SK-N-SH (cell line): ENCODE data around the gene MAGI2. TPM values are rescaled to one million over a fixed set of nuclear protein-coding genes. Genes with fewer than 3 reads are reported as not detected.

Experiments used
- CTCF ChIA-PET: fragments of 300-600, 350-600 bp; formaldehyde crosslinking; extraction: SDS; loops from one replicate; lab custom pipeline; 2021; lab: Yijun Ruan, JAX
- POLR2A ChIA-PET: fragments of 350-600 bp; sonication (Branson Sonifier 250); formaldehyde crosslinking; extraction: SDS; loops from one replicate; lab custom pipeline; 2020; ENCODE audit warnings: antibody characterized with exemption, inconsistent platforms; lab: Yijun Ruan, JAX
- DNase-seq: peaks from one replicate; pipeline ENCODE4 v3.0.0; 2012
- H2AFZ ChIP-seq: fragments of 200-600 bp; sonication (generic); 2 replicates; pipeline ENCODE4 v1.8.1; 2016; ENCODE audit warnings: antibody characterized with exemption, mild to moderate bottlenecking, low read depth
- H3F3A ChIP-seq: fragments of 200-600 bp; sonication (generic); replicated peaks from 2 replicates; pipeline ENCODE3; 2016; ENCODE audit warnings: antibody characterized with exemption, mild to moderate bottlenecking; ENCODE audit not compliant: insufficient read depth
- H3K27ac ChIP-seq, 2 experiments: fragments of 200-500 bp in 1 of 2; fragments of 200-600 bp in 1 of 2; sonication (Bioruptor generic) in 1 of 2; sonication (generic), shearing (Covaris generic) in 1 of 2; 2 replicates each; pipeline versions ENCODE4 v1.5.1 to v1.6.1; 2014 to 2016; ENCODE audit warnings: low read depth in 2 of 2, inconsistent platforms in 1 of 2, low read length in 1 of 2, mild to moderate bottlenecking in 1 of 2, mixed read lengths in 1 of 2
- H3K27me3 ChIP-seq: fragments of 200-600 bp; sonication (generic), shearing (Covaris generic); 2 replicates; pipeline ENCODE4 v1.6.1; 2016; ENCODE audit warnings: mixed run types; ENCODE audit not compliant: insufficient read depth
- H3K36me3 ChIP-seq, 2 experiments: fragments of 200-500 bp in 1 of 2; fragments of 200-600 bp in 1 of 2; sonication (Bioruptor generic) in 1 of 2; sonication (generic) in 1 of 2; replicated peaks in 1 of 2; 2 replicates each; pipeline versions ENCODE3 to v1.5.1; 2014 to 2016; ENCODE audit warnings: low read length in 1 of 2, mild to moderate bottlenecking in 1 of 2; ENCODE audit not compliant: insufficient read depth in 2 of 2, control insufficient read depth in 1 of 2
- H3K4me1 ChIP-seq, 2 experiments: fragments of 200-500 bp in 1 of 2; fragments of 200-600 bp in 1 of 2; sonication (Bioruptor generic) in 1 of 2; sonication (generic), shearing (Covaris generic) in 1 of 2; 2 replicates each; pipeline versions ENCODE4 v1.5.1 to v1.6.1; 2014 to 2016; ENCODE audit warnings: low read depth in 1 of 2, low read length in 1 of 2, mixed run types in 1 of 2; ENCODE audit not compliant: insufficient read depth in 2 of 2, control insufficient read depth in 1 of 2
- H3K4me2 ChIP-seq: fragments of 200-600 bp; sonication (generic), shearing (Covaris generic); 2 replicates; pipeline ENCODE4 v1.6.1; 2017; ENCODE audit warnings: mixed run types
- H3K4me3 ChIP-seq, 2 experiments: fragments of 200-500 bp in 1 of 2; fragments of 200-600 bp in 1 of 2; sonication (Bioruptor generic) in 1 of 2; sonication (generic), shearing (Covaris generic) in 1 of 2; 2 replicates each; pipeline versions ENCODE4 v1.5.1 to v1.8.1; 2014 to 2016; ENCODE audit warnings: low read depth in 2 of 2, inconsistent platforms in 1 of 2, low read length in 1 of 2, mild to moderate bottlenecking in 1 of 2, mixed read lengths in 1 of 2, moderate library complexity in 1 of 2
- H3K79me2 ChIP-seq: fragments of 200-600 bp; sonication (generic); 2 replicates; pipeline ENCODE4 v1.8.1; 2017; ENCODE audit warnings: mild to moderate bottlenecking; ENCODE audit not compliant: insufficient read depth
- H3K9ac ChIP-seq: fragments of 200-600 bp; sonication (generic); 2 replicates; pipeline ENCODE4 v1.6.1; 2017; ENCODE audit warnings: mixed run types
- H3K9me2 ChIP-seq: fragments of 200-600 bp; sonication (generic); 2 replicates; pipeline ENCODE4 v1.6.1; 2017; ENCODE audit warnings: mixed run types
- H3K9me3 ChIP-seq: fragments of 200-600 bp; sonication (generic); 2 replicates; pipeline ENCODE4 v1.6.1; 2017; ENCODE audit warnings: mixed run types, mild to moderate bottlenecking, moderate library complexity
- H4K20me1 ChIP-seq: fragments of 200-600 bp; sonication (generic); 2 replicates; pipeline ENCODE4 v1.6.1; 2017; ENCODE audit warnings: mild to moderate bottlenecking, mixed run types; ENCODE audit not compliant: insufficient read depth
- ELF1 ChIP-seq: IDR thresholded peaks from 2 replicates; pipeline ENCODE4 v1.4.0; 2012
- EZH2phosphoT487 ChIP-seq: fragments of 200-600 bp; sonication (generic); IDR thresholded peaks from 2 replicates; pipeline ENCODE4 v1.6.1; 2017; ENCODE audit warnings: low read depth, mixed run types, mild to moderate bottlenecking, antibody characterized with exemption, moderate library complexity, borderline replicate concordance
- FOSL2 ChIP-seq: IDR thresholded peaks from 2 replicates; pipeline ENCODE4 v1.4.0; 2012; ENCODE audit warnings: low read depth, mild to moderate bottlenecking, moderate library complexity, borderline replicate concordance
- FOXJ3 ChIP-seq: sonication (generic); formaldehyde crosslinking; IDR thresholded peaks from 2 replicates; pipeline ENCODE4 v1.5.1; 2020; ENCODE audit warnings: mild to moderate bottlenecking, missing genetic modification reagents
- GABPA ChIP-seq: IDR thresholded peaks from 2 replicates; pipeline ENCODE4 v1.4.0; 2012; ENCODE audit warnings: low read depth, mild to moderate bottlenecking
- GATA2 ChIP-seq: sonication (generic); formaldehyde crosslinking; IDR thresholded peaks from 2 replicates; pipeline ENCODE4 v1.5.0; 2020; ENCODE audit warnings: mild to moderate bottlenecking, missing genetic modification reagents
- MEF2A ChIP-seq: IDR thresholded peaks from 2 replicates; pipeline ENCODE4 v1.4.0; 2012; ENCODE audit warnings: low read depth, borderline replicate concordance
- NFIC ChIP-seq: IDR thresholded peaks from 2 replicates; pipeline ENCODE4 v1.4.0; 2012; ENCODE audit warnings: borderline replicate concordance
- NRF1 ChIP-seq: IDR thresholded peaks from 2 replicates; pipeline ENCODE4 v1.6.1; 2012; ENCODE audit warnings: low read depth, mild to moderate bottlenecking, low read length
- RAD21 ChIP-seq: IDR thresholded peaks from 2 replicates; pipeline ENCODE4 v1.6.1; 2012; ENCODE audit warnings: mild to moderate bottlenecking, low read length
- RXRA ChIP-seq: IDR thresholded peaks from 2 replicates; pipeline ENCODE4 v1.4.0; 2012; ENCODE audit warnings: low read depth, mild to moderate bottlenecking, borderline replicate concordance
- SIN3A ChIP-seq: IDR thresholded peaks from 2 replicates; pipeline ENCODE4 v1.6.1; 2012; ENCODE audit warnings: low read depth, mild to moderate bottlenecking, low read length, moderate library complexity, borderline replicate concordance
- SMC3 ChIP-seq: IDR thresholded peaks from 2 replicates; pipeline ENCODE4 v1.6.1; 2012; ENCODE audit warnings: low read depth, low read length, improper control_type of control experiment
- TAF1 ChIP-seq: IDR thresholded peaks from 2 replicates; pipeline ENCODE4 v1.6.1; 2012; ENCODE audit warnings: low read depth, mild to moderate bottlenecking, low read length, moderate library complexity, borderline replicate concordance
- TEAD4 ChIP-seq: IDR thresholded peaks from 2 replicates; pipeline ENCODE4 v1.4.0; 2012; ENCODE audit warnings: mild to moderate bottlenecking, borderline replicate concordance; ENCODE audit not compliant: insufficient read depth
- YY1 ChIP-seq: IDR thresholded peaks from 2 replicates; pipeline ENCODE4 v1.4.0; 2012; ENCODE audit warnings: low read depth, mild to moderate bottlenecking
- WGBS: methylation state at CpG from one replicate; pipeline ENCODE4 v1.1.6; 2017; ENCODE audit warnings: low lambda C conversion rate; 5-methylcytosine and 5-hydroxymethylcytosine counted together
- polyA plus RNA-seq, 3 experiments: library from polyadenylated mRNA; depleted of rRNA; stranded (reverse); fragments of >200 nt; gene quantifications; 2 replicates each; pipeline ENCODE4 v1.2.3, GENCODE V29; 2012
- TF ChIP-seq, protein P1 (sequence below): fragments of 150-350 bp; IDR thresholded peaks from 2 replicates; pipeline ENCODE4 v1.6.1; 2017; ENCODE audit warnings: antibody characterized with exemption, low read length, low read depth, borderline replicate concordance
- TF ChIP-seq, protein P2 (sequence below): fragments of 200-600 bp; sonication (generic); IDR thresholded peaks from 2 replicates; pipeline ENCODE4 v1.6.1; 2017; ENCODE audit warnings: antibody characterized with exemption, mild to moderate bottlenecking, moderate library complexity
- TF ChIP-seq, protein P3 (sequence below): IDR thresholded peaks from 2 replicates; pipeline ENCODE4 v1.6.1; 2012; ENCODE audit warnings: mild to moderate bottlenecking, low read depth, low read length, moderate library complexity

The MAGI2 gene
- polyA plus RNA-seq, 1 of the 3 experiments (the other 2 are of a cell fraction): 1.1 TPM

DNA sequence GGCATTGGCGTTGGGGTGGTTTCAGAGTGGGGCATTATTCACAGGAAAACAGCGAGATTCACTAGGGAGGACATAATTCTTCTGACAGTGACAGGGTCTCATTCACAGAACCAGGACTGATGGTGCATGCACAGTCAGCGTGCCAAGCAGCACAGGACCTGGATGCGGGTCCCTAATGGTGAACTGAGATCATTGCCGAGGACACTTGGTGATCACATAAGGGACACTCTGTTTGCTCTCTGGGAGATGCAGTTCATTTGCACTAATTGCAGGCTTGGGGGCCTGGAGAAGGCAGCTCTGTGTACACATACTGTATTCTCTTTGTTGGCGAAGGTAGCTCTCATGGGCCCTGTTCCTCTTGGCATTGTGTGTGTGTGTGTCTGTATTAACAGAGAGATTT, 938.8 kb downstream of the MAGI2 start:
- Histone ChIP-seq H3K4me3 (no peak overlapping the region), H3K9me3 (no peaks in the 10 kb centered on the region), H3K36me3 (no peaks in the 10 kb centered on the region), H3K79me2 (no peaks in the 10 kb centered on the region), H3K4me2 (no peak overlapping the region), H3K9ac (no peak overlapping the region), H3K4me1 (no peaks in the 10 kb centered on the region), H2AFZ (no peak overlapping the region), H3K9me2 (no peaks in the 10 kb centered on the region)
- CTCF ChIA-PET: interaction anchor here (0.7 to 1.3 kb wide), 3 partner anchors 72 to 1534 kb away, joined by 3 to 4 read pairs (median 3); no protein-coding TSS in a partner anchor
- POLR2A ChIA-PET: no interaction called here
- TF ChIP-seq TEAD4 (no peak), ELF1 (no peak), YY1 (no peak), FOXJ3 (CRISPR knock-in tag) (no peak), GATA2 (CRISPR knock-in tag) (no peak), EZH2phosphoT487 (no peak), SIN3A (no peak), MEF2A (no peak), GABPA (no peak)
- TF ChIP-seq, protein P1, sequence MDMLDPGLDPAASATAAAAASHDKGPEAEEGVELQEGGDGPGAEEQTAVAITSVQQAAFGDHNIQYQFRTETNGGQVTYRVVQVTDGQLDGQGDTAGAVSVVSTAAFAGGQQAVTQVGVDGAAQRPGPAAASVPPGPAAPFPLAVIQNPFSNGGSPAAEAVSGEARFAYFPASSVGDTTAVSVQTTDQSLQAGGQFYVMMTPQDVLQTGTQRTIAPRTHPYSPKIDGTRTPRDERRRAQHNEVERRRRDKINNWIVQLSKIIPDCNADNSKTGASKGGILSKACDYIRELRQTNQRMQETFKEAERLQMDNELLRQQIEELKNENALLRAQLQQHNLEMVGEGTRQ: no peak
- TF ChIP-seq, all 33 proteins: peak for 0
- 79% methylated on average over 6 of the region's 6 CpGs for WGBS
- no peak for DNase-seq
- Histone ChIP-seq H4K20me1 (no peaks in the 10 kb centered on the region), H3F3A (no peaks in the 10 kb centered on the region), H3K27me3 (no peaks in the 10 kb centered on the region), H3K27ac (no peak overlapping the region)

DNA sequence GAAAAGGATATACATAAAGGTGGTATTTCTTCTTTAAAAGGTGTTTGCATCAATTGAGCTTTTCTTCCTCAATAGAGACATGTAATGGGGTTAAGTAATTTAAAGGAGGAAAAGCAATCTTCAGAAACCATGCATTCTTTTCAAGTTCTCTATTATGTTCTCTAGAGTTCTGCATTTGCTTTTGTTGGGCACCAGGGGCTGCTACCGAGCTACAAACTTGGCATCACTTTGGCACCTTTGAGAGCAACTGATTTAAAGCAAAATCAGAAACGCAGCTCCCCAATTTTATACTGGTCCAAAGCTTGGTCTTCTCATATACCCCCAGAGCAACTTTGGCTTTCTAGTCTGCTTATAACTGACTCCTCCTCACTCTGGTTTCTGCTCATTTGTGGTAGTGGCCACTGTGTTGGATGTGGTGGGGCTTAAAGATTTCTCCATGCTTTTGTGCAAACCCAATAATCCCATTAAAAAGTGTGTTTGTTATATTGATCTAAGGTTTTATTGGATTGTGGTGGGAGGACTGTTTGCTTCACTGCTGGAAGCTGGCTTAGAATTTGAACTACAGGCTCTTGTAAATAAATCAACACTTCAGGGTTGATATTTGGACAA, 942.8 kb downstream of the MAGI2 start:
- TF ChIP-seq TAF1: no peak
- TF ChIP-seq RAD21: peak; percentile 91
- no peak for TF ChIP-seq NFIC
- peak; percentile 94 for TF ChIP-seq SMC3
- 0 out of 2 replicates have a peak, but pooled peaks have one; percentile 1 for TF ChIP-seq NRF1
- TF ChIP-seq, protein P2, sequence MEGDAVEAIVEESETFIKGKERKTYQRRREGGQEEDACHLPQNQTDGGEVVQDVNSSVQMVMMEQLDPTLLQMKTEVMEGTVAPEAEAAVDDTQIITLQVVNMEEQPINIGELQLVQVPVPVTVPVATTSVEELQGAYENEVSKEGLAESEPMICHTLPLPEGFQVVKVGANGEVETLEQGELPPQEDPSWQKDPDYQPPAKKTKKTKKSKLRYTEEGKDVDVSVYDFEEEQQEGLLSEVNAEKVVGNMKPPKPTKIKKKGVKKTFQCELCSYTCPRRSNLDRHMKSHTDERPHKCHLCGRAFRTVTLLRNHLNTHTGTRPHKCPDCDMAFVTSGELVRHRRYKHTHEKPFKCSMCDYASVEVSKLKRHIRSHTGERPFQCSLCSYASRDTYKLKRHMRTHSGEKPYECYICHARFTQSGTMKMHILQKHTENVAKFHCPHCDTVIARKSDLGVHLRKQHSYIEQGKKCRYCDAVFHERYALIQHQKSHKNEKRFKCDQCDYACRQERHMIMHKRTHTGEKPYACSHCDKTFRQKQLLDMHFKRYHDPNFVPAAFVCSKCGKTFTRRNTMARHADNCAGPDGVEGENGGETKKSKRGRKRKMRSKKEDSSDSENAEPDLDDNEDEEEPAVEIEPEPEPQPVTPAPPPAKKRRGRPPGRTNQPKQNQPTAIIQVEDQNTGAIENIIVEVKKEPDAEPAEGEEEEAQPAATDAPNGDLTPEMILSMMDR: peak; percentile 95
- TF ChIP-seq GATA2 (CRISPR knock-in tag): no peak
- TF ChIP-seq, protein P3, sequence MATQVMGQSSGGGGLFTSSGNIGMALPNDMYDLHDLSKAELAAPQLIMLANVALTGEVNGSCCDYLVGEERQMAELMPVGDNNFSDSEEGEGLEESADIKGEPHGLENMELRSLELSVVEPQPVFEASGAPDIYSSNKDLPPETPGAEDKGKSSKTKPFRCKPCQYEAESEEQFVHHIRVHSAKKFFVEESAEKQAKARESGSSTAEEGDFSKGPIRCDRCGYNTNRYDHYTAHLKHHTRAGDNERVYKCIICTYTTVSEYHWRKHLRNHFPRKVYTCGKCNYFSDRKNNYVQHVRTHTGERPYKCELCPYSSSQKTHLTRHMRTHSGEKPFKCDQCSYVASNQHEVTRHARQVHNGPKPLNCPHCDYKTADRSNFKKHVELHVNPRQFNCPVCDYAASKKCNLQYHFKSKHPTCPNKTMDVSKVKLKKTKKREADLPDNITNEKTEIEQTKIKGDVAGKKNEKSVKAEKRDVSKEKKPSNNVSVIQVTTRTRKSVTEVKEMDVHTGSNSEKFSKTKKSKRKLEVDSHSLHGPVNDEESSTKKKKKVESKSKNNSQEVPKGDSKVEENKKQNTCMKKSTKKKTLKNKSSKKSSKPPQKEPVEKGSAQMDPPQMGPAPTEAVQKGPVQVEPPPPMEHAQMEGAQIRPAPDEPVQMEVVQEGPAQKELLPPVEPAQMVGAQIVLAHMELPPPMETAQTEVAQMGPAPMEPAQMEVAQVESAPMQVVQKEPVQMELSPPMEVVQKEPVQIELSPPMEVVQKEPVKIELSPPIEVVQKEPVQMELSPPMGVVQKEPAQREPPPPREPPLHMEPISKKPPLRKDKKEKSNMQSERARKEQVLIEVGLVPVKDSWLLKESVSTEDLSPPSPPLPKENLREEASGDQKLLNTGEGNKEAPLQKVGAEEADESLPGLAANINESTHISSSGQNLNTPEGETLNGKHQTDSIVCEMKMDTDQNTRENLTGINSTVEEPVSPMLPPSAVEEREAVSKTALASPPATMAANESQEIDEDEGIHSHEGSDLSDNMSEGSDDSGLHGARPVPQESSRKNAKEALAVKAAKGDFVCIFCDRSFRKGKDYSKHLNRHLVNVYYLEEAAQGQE: no peak
- no peak for TF ChIP-seq FOSL2
- no peak for TF ChIP-seq RXRA
- Histone ChIP-seq H3K36me3 (no peaks in the 10 kb centered on the region), H3K27me3 (no peaks in the 10 kb centered on the region), H4K20me1 (no peaks in the 10 kb centered on the region), H2AFZ (no peak overlapping the region; the same call in 1 of the 2 replicates), H3K27ac (no peak overlapping the region), H3K9me3 (no peaks in the 10 kb centered on the region), H3K9ac (no peak overlapping the region), H3K4me1 (no peaks in the 10 kb centered on the region; a peak in 1 of 4 replicates), H3F3A (no peaks in the 10 kb centered on the region), H3K79me2 (no peaks in the 10 kb centered on the region), H3K4me2 (no peak overlapping the region), H3K4me3 (no peak overlapping the region), H3K9me2 (no peaks in the 10 kb centered on the region)
- CTCF ChIA-PET: interaction anchor here (0.6 to 2.2 kb wide), 30 partner anchors 9 to 1537 kb away, joined by 3 to 16 read pairs (median 4); no protein-coding TSS in a partner anchor
- peak; percentile 57 for DNase-seq
- POLR2A ChIA-PET: no interaction called here
- 4% methylated on average over 2 of the region's 2 CpGs for WGBS
